Colonic mucosa (tissue), 4 donors: ENCODE data around the gene REG3G. TPM values are rescaled to one million over a fixed set of nuclear protein-coding genes. Genes with fewer than 3 reads are reported as not detected.

Source experiments
- DNase-seq: peaks from one replicate; pipeline ENCODE4 v3.0.0-alpha.2; 2020
- H3K27ac ChIP-seq: fragments of 200-600 bp; one replicate; pipeline ENCODE4 v1.8.0; 2021
- H3K27me3 ChIP-seq: fragments of 200-600 bp; one replicate; pipeline ENCODE4 v1.8.0; 2021
- H3K36me3 ChIP-seq: fragments of 200-600 bp; one replicate; pipeline ENCODE4 v1.8.0; 2021
- H3K4me1 ChIP-seq: fragments of 200-600 bp; one replicate; pipeline ENCODE4 v1.8.0; 2021; ENCODE audit warnings: mild to moderate bottlenecking
- H3K4me3 ChIP-seq: fragments of 200-600 bp; one replicate; pipeline ENCODE4 v1.8.0; 2021
- H3K9ac ChIP-seq, 2 donors: one replicate each; pipeline ENCODE4 v1.7.0; 2013; ENCODE audit warnings: control low read depth in 2 of 2, low read depth in 2 of 2, low read length in 2 of 2
- H3K9me3 ChIP-seq: fragments of 200-600 bp; one replicate; pipeline ENCODE4 v1.8.0; 2021
- intact Hi-C: fragments of 100-400 bp; cut with DNase I; formaldehyde crosslinking; loops from one replicate; pipeline ENCODE4 v1.14.1; 2022
- total RNA-seq, 2 donors: library from RNA; stranded (reverse); fragmentation: NEBNext Ultra II Directional in 1 of 2; extraction: Animal tissue kit (Norgen Biotek cat#: 25700) in 1 of 2; gene quantifications; one replicate each; pipeline ENCODE4 v1.2.1, GENCODE V29; 2021
- TF ChIP-seq, protein P1 (sequence below): fragments of 200-600 bp; IDR thresholded peaks from one replicate; pipeline ENCODE4 v1.8.0; 2022; ENCODE audit warnings: antibody characterized with exemption, mild to moderate bottlenecking
- donor health status: healthy.
- donor health status: DM: no; HTN: no; CAD: no.
- donor health status: DM: no; HTN: no; CAD: no.

REG3G gene
- total RNA-seq, result 1 to 10 TPM in 1 of 2 donors, not detected in 1; 1.1 TPM

- no peak for DNase-seq
- Histone ChIP-seq H3K9ac (no peak within 1 kb of the TSS), H3K4me1 (no peaks in the 10 kb centered on the region), H3K27me3 (no peaks in the 10 kb centered on the region), H3K9me3 (no peaks in the 10 kb centered on the region), H3K27ac (no peak within 1 kb of the TSS), H3K36me3 (no peaks in the 10 kb centered on the region), H3K4me3 (no peak within 1 kb of the TSS)
- TF ChIP-seq, protein P1, sequence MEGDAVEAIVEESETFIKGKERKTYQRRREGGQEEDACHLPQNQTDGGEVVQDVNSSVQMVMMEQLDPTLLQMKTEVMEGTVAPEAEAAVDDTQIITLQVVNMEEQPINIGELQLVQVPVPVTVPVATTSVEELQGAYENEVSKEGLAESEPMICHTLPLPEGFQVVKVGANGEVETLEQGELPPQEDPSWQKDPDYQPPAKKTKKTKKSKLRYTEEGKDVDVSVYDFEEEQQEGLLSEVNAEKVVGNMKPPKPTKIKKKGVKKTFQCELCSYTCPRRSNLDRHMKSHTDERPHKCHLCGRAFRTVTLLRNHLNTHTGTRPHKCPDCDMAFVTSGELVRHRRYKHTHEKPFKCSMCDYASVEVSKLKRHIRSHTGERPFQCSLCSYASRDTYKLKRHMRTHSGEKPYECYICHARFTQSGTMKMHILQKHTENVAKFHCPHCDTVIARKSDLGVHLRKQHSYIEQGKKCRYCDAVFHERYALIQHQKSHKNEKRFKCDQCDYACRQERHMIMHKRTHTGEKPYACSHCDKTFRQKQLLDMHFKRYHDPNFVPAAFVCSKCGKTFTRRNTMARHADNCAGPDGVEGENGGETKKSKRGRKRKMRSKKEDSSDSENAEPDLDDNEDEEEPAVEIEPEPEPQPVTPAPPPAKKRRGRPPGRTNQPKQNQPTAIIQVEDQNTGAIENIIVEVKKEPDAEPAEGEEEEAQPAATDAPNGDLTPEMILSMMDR, result no peak
- intact Hi-C loops, result no loop called here
These were observed at the start of gene REG3G for GRCh38 chr2:79025421-79025820. TSS of gene REG3G (plus strand) at chr2:79025702. CDS start at chr2:79026094, 392 bp downstream.

DNA sequence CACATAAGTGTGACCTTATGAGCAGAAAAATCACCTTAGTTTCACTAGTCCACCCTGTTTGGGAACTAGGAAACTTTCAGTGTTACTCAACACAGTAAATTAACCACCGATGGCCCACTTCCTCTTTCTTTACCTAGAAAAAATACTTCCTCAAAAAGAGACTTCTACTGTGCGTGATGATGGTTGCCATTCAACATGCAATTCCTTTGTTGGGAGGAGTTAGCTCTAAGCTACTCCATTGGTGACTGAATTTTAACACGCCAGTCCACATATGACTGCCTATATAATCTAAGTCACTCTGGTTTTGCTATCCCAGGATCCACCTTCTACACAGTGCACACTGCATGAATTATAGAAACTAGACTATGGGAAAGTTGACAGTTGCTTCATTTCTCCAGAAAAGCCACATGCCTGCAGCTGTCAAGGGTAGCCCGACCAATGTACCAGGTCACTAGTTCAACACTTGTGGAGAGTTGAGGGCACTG, 47.8 kb upstream of the REG3G start:
- no peak for DNase-seq
- Histone ChIP-seq H3K27me3 (no peaks in the 10 kb centered on the region), H3K27ac (no peak overlapping the region), H3K9me3 (no peaks in the 10 kb centered on the region), H3K9ac (no peak overlapping the region), H3K36me3 (no peaks in the 10 kb centered on the region), H3K4me3 (no peak overlapping the region), H3K4me1 (no peaks in the 10 kb centered on the region)
- TF ChIP-seq, protein P1, result no peak
- intact Hi-C loops, result no loop called here

- no peak for DNase-seq
- intact Hi-C loops, result no loop called here
- TF ChIP-seq, protein P1, result no peak
These were observed 47.2 kb upstream of the REG3G start for GRCh38 chr2:78978340-78978739.

DNA sequence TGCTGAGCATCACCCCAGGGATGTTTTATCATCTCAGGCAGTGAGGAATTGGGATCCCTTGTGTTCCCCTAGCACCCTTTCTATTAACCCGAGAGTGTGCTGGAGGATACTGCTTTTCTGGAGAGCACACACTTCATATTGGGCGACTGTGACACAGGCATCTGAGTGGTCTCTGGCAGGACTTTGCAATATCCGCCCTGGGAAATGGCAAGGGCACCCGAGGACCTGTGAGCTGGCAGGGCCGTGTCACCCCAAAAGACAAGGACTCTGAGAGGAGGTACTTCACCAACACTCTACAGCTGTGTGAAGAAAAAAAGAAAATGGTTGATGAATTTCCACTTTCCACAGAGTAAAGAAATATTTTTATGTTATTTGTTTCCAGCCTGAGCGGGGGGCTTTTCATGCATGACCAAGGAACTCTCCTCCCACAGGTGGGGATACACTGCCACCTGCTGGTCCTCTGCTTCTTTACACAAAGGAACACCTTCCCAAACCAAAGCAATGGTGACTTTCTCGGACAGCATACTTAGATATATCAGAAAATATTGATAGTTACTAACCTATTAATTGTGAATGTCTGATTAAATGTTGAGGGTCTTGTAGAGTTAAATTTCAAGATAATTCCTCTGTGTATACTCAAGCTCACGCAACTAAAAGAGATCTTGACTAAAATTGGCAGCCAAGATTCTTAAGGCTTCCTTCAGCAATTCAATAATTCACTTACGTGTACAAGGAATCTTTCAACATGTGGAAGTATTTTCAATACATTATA, 45.9 kb upstream of the REG3G start:
- H3K4me1 ChIP-seq, result no peaks in the 10 kb centered on the region
- H3K9me3 ChIP-seq, result no peaks in the 10 kb centered on the region
- H3K4me3 ChIP-seq, result no peak overlapping the region
- H3K9ac ChIP-seq, result no peak overlapping the region
- peak; percentile 30 for DNase-seq
- H3K27me3 ChIP-seq, result no peaks in the 10 kb centered on the region
- intact Hi-C loops, result no loop called here
- no peak overlapping the region for H3K27ac ChIP-seq
- no peaks in the 10 kb centered on the region for H3K36me3 ChIP-seq
- TF ChIP-seq, protein P1, result peak; percentile 49

More at GRCh38 chr2:78978340-78978739, 47.2 kb upstream of the REG3G start:
- Histone ChIP-seq H3K9me3 (no peaks in the 10 kb centered on the region), H3K27me3 (no peaks in the 10 kb centered on the region), H3K4me3 (no peak overlapping the region), H3K4me1 (no peaks in the 10 kb centered on the region), H3K27ac (no peak overlapping the region), H3K9ac (no peak overlapping the region), H3K36me3 (no peaks in the 10 kb centered on the region)

DNA sequence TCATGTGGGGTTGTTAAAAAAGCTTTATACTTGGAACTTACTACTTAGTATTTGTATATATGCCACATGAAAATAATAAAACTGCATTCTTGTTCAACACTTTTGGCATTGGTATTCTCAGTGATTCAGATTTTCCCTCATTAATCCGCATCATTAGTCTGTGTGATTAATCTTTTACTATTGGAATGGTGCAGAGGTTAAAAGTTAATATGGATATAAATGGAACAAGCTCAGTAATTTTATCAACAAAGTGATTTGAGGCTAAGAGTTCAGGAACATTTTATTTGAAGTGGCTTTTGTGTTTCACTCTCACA, 45.4 kb upstream of the REG3G start:
- TF ChIP-seq, protein P1, result no peak
- H3K36me3 ChIP-seq, result no peaks in the 10 kb centered on the region
- H3K9ac ChIP-seq, result no peak overlapping the region
- H3K4me3 ChIP-seq, result no peak overlapping the region
- intact Hi-C loops, result no loop called here
- H3K4me1 ChIP-seq, result no peaks in the 10 kb centered on the region
- no peaks in the 10 kb centered on the region for H3K9me3 ChIP-seq
- no peak for DNase-seq
- no peaks in the 10 kb centered on the region for H3K27me3 ChIP-seq
- H3K27ac ChIP-seq, result no peak overlapping the region
